ENCODE data around the gene CAPN5.

Gene CAPN5

DNA sequence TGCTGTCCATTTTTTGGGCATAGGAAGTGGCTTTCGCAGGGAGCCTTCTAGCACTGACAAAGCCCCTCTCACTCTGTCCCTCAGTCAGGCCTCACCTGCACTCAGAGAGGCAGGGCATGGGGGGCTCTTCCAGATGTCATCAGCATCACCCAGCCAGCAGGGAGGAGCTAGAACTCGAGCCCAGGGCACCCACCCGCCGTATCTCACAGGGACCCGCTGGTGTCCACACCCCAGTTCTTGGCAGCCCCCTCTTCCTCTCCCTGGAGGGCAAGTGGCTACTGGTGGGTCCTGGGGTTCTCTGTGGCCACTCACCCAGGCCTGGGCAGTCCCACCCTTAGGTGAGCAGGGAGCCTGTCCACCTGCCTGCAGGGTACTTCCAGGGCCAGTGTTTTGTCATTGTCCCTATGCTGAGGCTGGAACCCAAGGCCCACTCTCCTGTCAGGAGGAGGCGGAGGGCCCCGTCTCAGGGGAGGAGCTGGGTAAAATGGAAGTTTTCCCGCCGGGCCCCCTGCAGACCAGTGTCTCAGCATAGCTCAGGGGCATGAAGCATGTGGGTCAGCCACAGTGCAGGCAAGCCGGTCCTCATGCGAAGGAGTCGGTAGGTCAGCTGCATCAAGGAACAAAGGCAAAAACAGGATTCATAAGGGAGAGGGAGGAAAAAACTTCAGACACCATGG lies 83.1 kb downstream of the CAPN5 start:
- TF ChIP-seq, protein P1, sequence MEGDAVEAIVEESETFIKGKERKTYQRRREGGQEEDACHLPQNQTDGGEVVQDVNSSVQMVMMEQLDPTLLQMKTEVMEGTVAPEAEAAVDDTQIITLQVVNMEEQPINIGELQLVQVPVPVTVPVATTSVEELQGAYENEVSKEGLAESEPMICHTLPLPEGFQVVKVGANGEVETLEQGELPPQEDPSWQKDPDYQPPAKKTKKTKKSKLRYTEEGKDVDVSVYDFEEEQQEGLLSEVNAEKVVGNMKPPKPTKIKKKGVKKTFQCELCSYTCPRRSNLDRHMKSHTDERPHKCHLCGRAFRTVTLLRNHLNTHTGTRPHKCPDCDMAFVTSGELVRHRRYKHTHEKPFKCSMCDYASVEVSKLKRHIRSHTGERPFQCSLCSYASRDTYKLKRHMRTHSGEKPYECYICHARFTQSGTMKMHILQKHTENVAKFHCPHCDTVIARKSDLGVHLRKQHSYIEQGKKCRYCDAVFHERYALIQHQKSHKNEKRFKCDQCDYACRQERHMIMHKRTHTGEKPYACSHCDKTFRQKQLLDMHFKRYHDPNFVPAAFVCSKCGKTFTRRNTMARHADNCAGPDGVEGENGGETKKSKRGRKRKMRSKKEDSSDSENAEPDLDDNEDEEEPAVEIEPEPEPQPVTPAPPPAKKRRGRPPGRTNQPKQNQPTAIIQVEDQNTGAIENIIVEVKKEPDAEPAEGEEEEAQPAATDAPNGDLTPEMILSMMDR (IDR thresholded peaks at IDR 0.05; ENCODE audit: poor library complexity, severe bottlenecking): no peak
- Histone ChIP-seq H3K27ac (ENCODE audit: poor library complexity, severe bottlenecking) (no peak overlapping the region), H3K36me3 (ENCODE audit: low read depth) (no peaks in the 10 kb centered on the region), H3K9me3 (ENCODE audit: severe bottlenecking) (no peaks in the 10 kb centered on the region), H3K4me1 (ENCODE audit: insufficient read depth, poor library complexity, severe bottlenecking) (no peaks in the 10 kb centered on the region), H3K27me3 (ENCODE audit: insufficient read depth, poor library complexity, severe bottlenecking) (no peaks in the 10 kb centered on the region), H3K4me3 (ENCODE audit: severe bottlenecking) (no peak overlapping the region)
- no peak for DNase-seq (ENCODE audit: low spot score)
- ATAC-seq (ENCODE audit: low read depth): no peak

DNA sequence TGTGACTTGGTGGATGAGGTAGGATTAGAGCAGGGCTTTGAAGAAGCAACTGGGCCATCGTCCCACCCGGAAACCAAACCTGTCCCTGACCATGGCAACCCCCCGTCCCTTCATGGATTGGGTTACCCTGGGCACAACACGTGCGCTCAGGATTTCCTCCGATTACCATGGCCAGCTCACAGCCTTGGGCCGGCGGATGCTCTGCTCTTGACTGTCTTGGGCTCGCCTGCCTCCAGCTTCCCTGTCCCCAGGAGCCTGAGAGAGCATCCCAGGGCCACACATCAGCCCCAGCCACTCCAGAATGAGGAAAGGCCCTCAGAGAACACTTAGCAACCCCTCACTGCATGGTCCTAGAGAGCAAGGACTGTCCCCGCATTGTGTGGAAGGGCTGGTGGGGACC lies 84.1 kb downstream of the CAPN5 start:
- DNase-seq (ENCODE audit: low spot score) (no peak), ATAC-seq (ENCODE audit: low read depth) (no peak)
- Histone ChIP-seq H3K36me3 (ENCODE audit: low read depth) (no peaks in the 10 kb centered on the region), H3K27ac (ENCODE audit: poor library complexity, severe bottlenecking) (no peak overlapping the region), H3K27me3 (ENCODE audit: insufficient read depth, poor library complexity, severe bottlenecking) (no peaks in the 10 kb centered on the region), H3K9me3 (ENCODE audit: severe bottlenecking) (no peaks in the 10 kb centered on the region), H3K4me3 (ENCODE audit: severe bottlenecking) (no peak overlapping the region), H3K4me1 (ENCODE audit: insufficient read depth, poor library complexity, severe bottlenecking) (no peaks in the 10 kb centered on the region)
- TF ChIP-seq, protein P1 (IDR thresholded peaks at IDR 0.05; ENCODE audit: poor library complexity, severe bottlenecking): no peak

DNA sequence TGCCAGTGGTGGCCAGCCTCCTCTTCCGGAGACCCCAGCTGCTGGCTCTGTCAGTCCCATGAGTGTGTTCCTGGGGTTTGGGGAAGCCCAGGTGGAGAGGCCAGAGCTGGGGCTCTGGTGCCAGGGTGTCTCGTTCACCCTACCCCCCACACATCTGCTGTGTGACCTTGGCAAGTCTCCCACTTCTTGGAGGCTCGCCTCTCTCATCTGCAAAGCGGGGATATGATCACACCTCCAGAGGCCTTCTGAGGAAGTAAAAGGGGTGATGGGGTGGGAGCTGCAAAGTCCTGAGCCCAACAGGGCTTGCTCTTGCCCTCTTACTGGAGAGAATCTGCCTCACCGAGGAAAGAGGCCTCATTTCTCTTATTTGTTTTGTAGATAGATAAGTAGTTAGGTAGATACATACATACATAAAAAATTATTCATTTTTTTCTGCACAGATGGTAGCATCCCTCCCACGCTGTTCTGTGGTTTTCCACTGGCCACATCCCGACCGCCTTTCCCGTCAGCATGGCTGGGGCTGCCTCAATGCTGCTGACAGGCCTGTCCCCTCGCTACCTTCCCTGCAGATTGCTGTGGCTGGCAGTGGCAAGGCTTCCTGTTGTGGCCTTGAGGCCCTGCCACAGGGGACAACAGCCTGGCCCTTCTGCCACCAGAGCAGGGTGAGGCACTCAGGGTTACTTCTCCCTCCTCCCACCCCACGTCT lies 85.2 kb downstream of the CAPN5 start:
- H3K27ac ChIP-seq (ENCODE audit: poor library complexity, severe bottlenecking): no peak overlapping the region
- ATAC-seq (ENCODE audit: low read depth) (no peak), DNase-seq (ENCODE audit: low spot score) (no peak)
- H3K27me3 ChIP-seq (ENCODE audit: insufficient read depth, poor library complexity, severe bottlenecking): no peaks in the 10 kb centered on the region
- H3K9me3 ChIP-seq (ENCODE audit: severe bottlenecking): no peaks in the 10 kb centered on the region
- TF ChIP-seq, protein P1 (IDR thresholded peaks at IDR 0.05; ENCODE audit: poor library complexity, severe bottlenecking): no peak
- H3K4me1 ChIP-seq (ENCODE audit: insufficient read depth, poor library complexity, severe bottlenecking): no peaks in the 10 kb centered on the region
- H3K36me3 ChIP-seq (ENCODE audit: low read depth): no peaks in the 10 kb centered on the region
- no peak overlapping the region for H3K4me3 ChIP-seq (ENCODE audit: severe bottlenecking)

DNA sequence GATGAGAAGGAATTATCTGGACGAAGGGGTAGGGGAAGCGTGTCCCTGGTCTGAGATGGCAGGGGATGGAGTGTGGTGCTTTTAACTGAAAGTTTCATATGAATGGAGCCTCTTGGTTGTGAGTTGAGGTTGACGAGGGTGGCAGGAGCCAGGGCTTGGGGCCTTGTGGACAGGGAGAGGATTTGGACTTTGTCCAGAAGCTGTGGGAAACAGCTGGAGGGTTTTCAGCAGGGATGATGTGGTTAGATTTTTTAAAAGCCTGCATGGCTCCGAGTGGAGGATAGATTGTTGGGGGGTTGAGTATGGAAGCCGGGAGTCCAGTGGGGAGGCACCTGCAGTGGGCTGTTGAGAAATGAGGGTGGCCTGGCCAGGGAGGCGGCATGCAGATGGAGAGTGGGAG lies 86.1 kb downstream of the CAPN5 start:
- ATAC-seq (ENCODE audit: low read depth): no peak
- no peak overlapping the region for H3K4me3 ChIP-seq (ENCODE audit: severe bottlenecking)
- TF ChIP-seq, protein P1 (IDR thresholded peaks at IDR 0.05; ENCODE audit: poor library complexity, severe bottlenecking): no peak
- no peaks in the 10 kb centered on the region for H3K27me3 ChIP-seq (ENCODE audit: insufficient read depth, poor library complexity, severe bottlenecking)
- no peak for DNase-seq (ENCODE audit: low spot score)
- no peak overlapping the region for H3K27ac ChIP-seq (ENCODE audit: poor library complexity, severe bottlenecking)
- H3K9me3 ChIP-seq (ENCODE audit: severe bottlenecking): no peaks in the 10 kb centered on the region
- no peaks in the 10 kb centered on the region for H3K4me1 ChIP-seq (ENCODE audit: insufficient read depth, poor library complexity, severe bottlenecking)
- H3K36me3 ChIP-seq (ENCODE audit: low read depth): no peaks in the 10 kb centered on the region
